ENCODE results near the gene MYO5A. TPM values are rescaled to one million over a fixed set of nuclear protein-coding genes. Genes with fewer than 3 reads are reported as not detected.

Gene MYO5A
- polyA plus RNA-seq, 3 donors = 6.9 to 33.5 (median 16.6) TPM

GRCh38 chr15:52368402-52368801 lies 160.3 kb downstream of the MYO5A start:
- 100% methylated on average over 1 of the region's 3 CpGs for WGBS (ENCODE audit: insufficient coverage)
- H3K79me2 ChIP-seq (ENCODE audit: insufficient read depth, low read length) = no peaks in the 10 kb centered on the region
- peaks cover 79 to 92% of the 10 kb centered on the region in 2 donors for H3K36me3 ChIP-seq (replicated peaks in 1 of 2; ENCODE audit: control insufficient read depth in 1 of 2, insufficient read depth in 2 of 2, low read length in 2 of 2)
- H3K4me1 Mint-ChIP-seq = peaks cover 20% of the 10 kb centered on the region
- no peak overlapping the region for H3K9ac ChIP-seq (ENCODE audit: insufficient read depth, low read length, poor library complexity, severe bottlenecking)
- no peaks in the 10 kb centered on the region for H3K27me3 ChIP-seq (ENCODE audit: control insufficient read depth in 2 of 2, insufficient read depth in 2 of 2, low read length in 2 of 2)
- H3K4me3 Mint-ChIP-seq = no peak overlapping the region
- no peaks in the 10 kb centered on the region for H3K9me3 Mint-ChIP-seq
- intact Hi-C loops (cut with micrococcal nuclease) = no loop called here
- peaks cover 86 to 90% of the 10 kb centered on the region in 2 donors for H3K36me3 Mint-ChIP-seq
- no peak overlapping the region for H3K4me3 ChIP-seq (replicated peaks in 1 of 3; ENCODE audit: low read depth in 2 of 3, low read length in 3 of 3)
- TF ChIP-seq CTCF (IDR thresholded peaks at IDR 0.05) = no peak
- H3K27ac Mint-ChIP-seq = peak overlapping the region in 1 of 7 donors; percentile 2
- no peak for DNase-seq
- no peaks in the 10 kb centered on the region for H4K20me1 ChIP-seq (ENCODE audit: insufficient read depth, low read length)
- H3K4me2 ChIP-seq (replicated peaks; ENCODE audit: extremely low read depth, low read length, poor library complexity, severe bottlenecking) = no peak overlapping the region
- no peak overlapping the region for H3K27ac ChIP-seq (ENCODE audit: low read depth in 1 of 2, low read length in 2 of 2)
- H2AFZ ChIP-seq (ENCODE audit: insufficient read depth, low read depth, low read length, poor library complexity, severe bottlenecking) = no peak overlapping the region
- H3K9me3 ChIP-seq (replicated peaks in 1 of 2; ENCODE audit: control insufficient read depth in 1 of 2, insufficient read depth in 1 of 2, low read length in 2 of 2) = no peaks in the 10 kb centered on the region
- peaks cover 18 to 21% of the 10 kb centered on the region in 2 donors for H3K4me1 ChIP-seq (ENCODE audit: control insufficient read depth in 1 of 2, insufficient read depth in 2 of 2, low read length in 2 of 2)
- H3K27me3 Mint-ChIP-seq (ENCODE audit: low read depth in 3 of 3) = no peaks in the 10 kb centered on the region

GRCh38 chr15:52362497-52362896 lies 166.2 kb downstream of the MYO5A start:
- Histone ChIP-seq H3K4me1 (ENCODE audit: control insufficient read depth in 1 of 2, insufficient read depth in 2 of 2, low read length in 2 of 2) (peaks cover 13 to 14% of the 10 kb centered on the region in 2 donors), H3K27me3 (ENCODE audit: control insufficient read depth in 2 of 2, insufficient read depth in 2 of 2, low read length in 2 of 2) (no peaks in the 10 kb centered on the region), H3K4me2 (replicated peaks; ENCODE audit: extremely low read depth, low read length, poor library complexity, severe bottlenecking) (no peak overlapping the region), H3K9me3 (replicated peaks in 1 of 2; ENCODE audit: control insufficient read depth in 1 of 2, insufficient read depth in 1 of 2, low read length in 2 of 2) (no peaks in the 10 kb centered on the region), H3K4me3 (replicated peaks in 1 of 3; ENCODE audit: low read depth in 2 of 3, low read length in 3 of 3) (no peak overlapping the region), H3K79me2 (ENCODE audit: insufficient read depth, low read length) (no peaks in the 10 kb centered on the region), H2AFZ (ENCODE audit: insufficient read depth, low read depth, low read length, poor library complexity, severe bottlenecking) (no peak overlapping the region), H3K27ac (ENCODE audit: low read depth in 1 of 2, low read length in 2 of 2) (peak overlapping the region in 1 of 2 donors; percentile 56), H3K36me3 (replicated peaks in 1 of 2; ENCODE audit: control insufficient read depth in 1 of 2, insufficient read depth in 2 of 2, low read length in 2 of 2) (peaks cover 81 to 93% of the 10 kb centered on the region in 2 donors), H4K20me1 (ENCODE audit: insufficient read depth, low read length) (peaks cover 4% of the 10 kb centered on the region), H3K9ac (ENCODE audit: insufficient read depth, low read length, poor library complexity, severe bottlenecking) (no peak overlapping the region)
- DNase-seq = no peak
- Mint-ChIP-seq H3K36me3 (peaks cover 82 to 84% of the 10 kb centered on the region in 2 donors), H3K27me3 (ENCODE audit: low read depth in 3 of 3) (no peaks in the 10 kb centered on the region), H3K4me3 (no peak overlapping the region), H3K27ac (peak overlapping the region in 4 of 7 donors; percentile 12 to 75 (median 38)), H3K4me1 (peaks cover 22% of the 10 kb centered on the region), H3K9me3 (no peaks in the 10 kb centered on the region)
- TF ChIP-seq CTCF (IDR thresholded peaks at IDR 0.05) = no peak
- intact Hi-C loops (cut with micrococcal nuclease) = no loop called here
- WGBS (ENCODE audit: insufficient coverage) = no CpG with 5 or more reads among the region's 3 CpGs
